Kidney epithelial cell (primary cell): ENCODE results near the gene NUDT9. TPM values are rescaled to one million over a fixed set of nuclear protein-coding genes. Genes with fewer than 3 reads are reported as not detected.
"Not testable (repeated sequence)": the region's sequence is repeated elsewhere in the genome, so short reads cannot be mapped to it uniquely, and the experiment has no call there.

Experiments used
- DNase-seq: peaks from one replicate; pipeline ENCODE4 v3.0.0-alpha.2; 2010; ENCODE audit warnings: low read depth
- H3K27me3 ChIP-seq: 2 replicates; pipeline ENCODE4 v1.6.0; 2011; ENCODE audit warnings: low read length; ENCODE audit not compliant: control insufficient read depth, insufficient read depth
- H3K36me3 ChIP-seq: 2 replicates; pipeline ENCODE4 v1.5.1; 2011; ENCODE audit warnings: low read length; ENCODE audit not compliant: control insufficient read depth, insufficient read depth
- H3K4me3 ChIP-seq: 2 replicates; pipeline ENCODE4 v1.5.1; 2011; ENCODE audit warnings: low read depth, mild to moderate bottlenecking, control low read depth, low read length
- total RNA-seq: library from RNA; depleted of rRNA; stranded (reverse); fragments of >200 nt; gene quantifications from 2 replicates; pipeline ENCODE4 v1.2.3, GENCODE V29; 2015
- TF ChIP-seq, protein P1 (sequence below): IDR thresholded peaks from 2 replicates; pipeline ENCODE4 v1.5.1; 2011; ENCODE audit warnings: mild to moderate bottlenecking, moderate library complexity, low read length, control low read depth, inconsistent platforms; ENCODE audit not compliant: insufficient read depth, poor library complexity, severe bottlenecking

NUDT9 gene
- total RNA-seq, 1 donor from 2014 or later, result 22.3 TPM

- H3K4me3 ChIP-seq, result no peak overlapping the region
- H3K36me3 ChIP-seq, result no peaks in the 10 kb centered on the region
- no peak for DNase-seq
- H3K27me3 ChIP-seq, result no peaks in the 10 kb centered on the region
- TF ChIP-seq, protein P1, sequence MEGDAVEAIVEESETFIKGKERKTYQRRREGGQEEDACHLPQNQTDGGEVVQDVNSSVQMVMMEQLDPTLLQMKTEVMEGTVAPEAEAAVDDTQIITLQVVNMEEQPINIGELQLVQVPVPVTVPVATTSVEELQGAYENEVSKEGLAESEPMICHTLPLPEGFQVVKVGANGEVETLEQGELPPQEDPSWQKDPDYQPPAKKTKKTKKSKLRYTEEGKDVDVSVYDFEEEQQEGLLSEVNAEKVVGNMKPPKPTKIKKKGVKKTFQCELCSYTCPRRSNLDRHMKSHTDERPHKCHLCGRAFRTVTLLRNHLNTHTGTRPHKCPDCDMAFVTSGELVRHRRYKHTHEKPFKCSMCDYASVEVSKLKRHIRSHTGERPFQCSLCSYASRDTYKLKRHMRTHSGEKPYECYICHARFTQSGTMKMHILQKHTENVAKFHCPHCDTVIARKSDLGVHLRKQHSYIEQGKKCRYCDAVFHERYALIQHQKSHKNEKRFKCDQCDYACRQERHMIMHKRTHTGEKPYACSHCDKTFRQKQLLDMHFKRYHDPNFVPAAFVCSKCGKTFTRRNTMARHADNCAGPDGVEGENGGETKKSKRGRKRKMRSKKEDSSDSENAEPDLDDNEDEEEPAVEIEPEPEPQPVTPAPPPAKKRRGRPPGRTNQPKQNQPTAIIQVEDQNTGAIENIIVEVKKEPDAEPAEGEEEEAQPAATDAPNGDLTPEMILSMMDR, result no peak
These were observed 2.7 kb upstream of the NUDT9 start for GRCh38 chr4:87419578-87420249.

GRCh38 chr4:87420276-87420830, 2.0 kb upstream of the NUDT9 start:
- TF ChIP-seq, protein P1, result no peak
- no peak for DNase-seq
- no peaks in the 10 kb centered on the region for H3K36me3 ChIP-seq
- H3K4me3 ChIP-seq, result no peak overlapping the region
- no peaks in the 10 kb centered on the region for H3K27me3 ChIP-seq

GRCh38 chr4:87423317-87424098, 1.1 kb downstream of the NUDT9 start:
- Histone ChIP-seq H3K36me3 (no peaks in the 10 kb centered on the region), H3K27me3 (no peaks in the 10 kb centered on the region), H3K4me3 (peak overlapping the region; percentile 69)
- TF ChIP-seq, protein P1, result no peak
- no peak for DNase-seq

DNA sequence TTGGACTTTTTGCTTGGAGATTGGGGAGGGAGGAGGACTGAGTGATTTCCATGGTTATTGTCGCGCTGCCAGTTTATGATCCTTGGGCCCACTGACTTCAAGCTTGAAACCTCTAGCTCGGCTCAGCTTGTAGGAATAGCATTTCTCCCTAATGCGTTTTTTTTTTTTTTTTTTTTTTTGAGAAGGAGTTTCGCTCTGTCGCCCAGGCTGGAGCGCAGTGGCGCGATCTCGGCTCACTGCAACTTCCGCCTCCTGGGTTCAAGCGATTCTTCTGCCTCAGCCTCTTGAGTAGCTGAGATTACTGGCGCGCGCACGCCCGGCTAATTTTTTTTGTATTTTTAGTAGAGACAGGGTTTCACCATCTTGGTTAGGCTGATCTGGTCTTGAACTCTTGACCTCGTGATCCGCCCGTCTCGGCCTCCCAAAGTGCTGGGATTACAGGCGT, 1.7 kb downstream of the NUDT9 start:
- H3K36me3 ChIP-seq, H3K27me3 ChIP-seq, DNase-seq: not testable (repeated sequence)
- H3K4me3 ChIP-seq, result peak overlapping the region; percentile 69

DNA sequence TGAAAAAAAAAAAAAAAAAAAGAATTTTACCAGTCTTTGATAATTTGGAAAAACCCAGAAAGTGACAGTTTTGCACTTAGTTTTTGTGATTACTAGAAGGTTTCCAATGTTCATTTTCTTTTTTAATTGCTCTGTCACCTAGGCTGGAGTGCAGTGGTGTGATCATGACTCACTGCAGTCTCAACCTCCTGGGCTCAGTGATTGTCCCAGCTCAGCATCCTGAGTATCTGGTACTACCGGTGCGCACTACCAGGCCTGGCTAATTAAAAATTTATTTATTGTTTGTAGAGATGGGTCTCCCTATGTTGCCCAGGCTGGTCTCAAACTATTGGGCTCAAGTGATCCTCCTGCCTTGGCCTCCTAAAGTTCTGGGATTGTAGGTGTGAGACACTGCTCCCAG, 3.3 kb downstream of the NUDT9 start:
- Histone ChIP-seq H3K4me3 (no peak overlapping the region), H3K27me3 (no peaks in the 10 kb centered on the region), H3K36me3 (no peaks in the 10 kb centered on the region)
- no peak for DNase-seq
- TF ChIP-seq, protein P1, result no peak

DNA sequence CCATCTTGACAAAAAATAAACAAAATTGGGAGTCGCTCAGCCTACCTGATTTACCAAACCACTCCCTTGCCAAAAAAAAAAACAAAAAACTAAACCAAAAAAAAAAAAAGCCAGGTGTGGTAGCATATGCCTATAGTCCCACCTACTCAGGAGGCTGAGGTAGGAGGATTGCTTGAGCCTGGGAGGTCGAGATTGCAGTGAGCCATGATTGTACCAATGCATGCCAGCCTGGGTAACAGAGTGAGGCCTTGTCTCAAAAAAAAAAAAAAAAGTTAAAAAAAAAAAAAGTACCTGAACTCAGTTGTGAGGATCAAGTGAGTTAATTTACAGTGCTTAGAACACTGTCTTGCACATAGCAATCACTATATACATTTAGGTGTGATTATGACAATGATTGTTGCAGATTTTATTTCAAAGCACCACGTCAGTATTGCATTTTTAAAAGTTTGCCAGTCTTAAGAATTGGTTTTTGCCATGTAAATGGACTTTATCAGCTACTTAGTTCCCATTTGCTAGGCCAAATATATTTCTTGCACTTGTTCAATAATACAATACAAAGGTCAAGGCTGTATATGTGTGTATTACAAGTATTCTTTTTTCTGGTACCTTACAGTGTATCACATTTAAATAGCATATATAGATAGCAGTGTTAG, 4.6 kb downstream of the NUDT9 start:
- DNase-seq, result no peak
- TF ChIP-seq, protein P1, result no peak
- H3K36me3 ChIP-seq, result no peaks in the 10 kb centered on the region
- no peak overlapping the region for H3K4me3 ChIP-seq
- no peaks in the 10 kb centered on the region for H3K27me3 ChIP-seq
